Esophagus muscularis mucosa (tissue), 4 donors: ENCODE measurements around the gene LRRC45. TPM values are rescaled to one million over a fixed set of nuclear protein-coding genes. Genes with fewer than 3 reads are reported as not detected.

Experiments used
- DNase-seq: peaks from one replicate; pipeline ENCODE4 v3.0.0-alpha.2; 2017; ENCODE audit errors: extremely low spot score
- H3K27ac ChIP-seq, 4 donors: fragments of 200-600 bp; sonication (generic); replicated peaks in 1 of 4; 1 replicate in 3 of 4; 2 replicates in 1 of 4; pipeline ENCODE4 v1.5.1; 2016 to 2019; ENCODE audit warnings: mild to moderate bottlenecking in 1 of 4
- H3K27me3 ChIP-seq, 4 donors: fragments of 200-600 bp; sonication (generic); one replicate each; pipeline versions ENCODE4 v1.5.1 to v1.6.0; 2016 to 2019
- H3K36me3 ChIP-seq, 4 donors: fragments of 200-600 bp; sonication (generic); one replicate each; pipeline ENCODE4 v1.5.1; 2016 to 2019
- H3K4me1 ChIP-seq, 4 donors: fragments of 200-600 bp; sonication (generic); one replicate each; pipeline ENCODE4 v1.5.1; 2016 to 2019
- H3K4me3 ChIP-seq, 4 donors: fragments of 200-600 bp; sonication (generic); 1 replicate in 2 of 4; 2 replicates in 2 of 4; pipeline ENCODE4 v1.5.1; 2016 to 2019; ENCODE audit warnings: mild to moderate bottlenecking in 4 of 4, moderate library complexity in 1 of 4
- H3K9me3 ChIP-seq, 4 donors: fragments of 200-600 bp; sonication (generic); 1 replicate in 3 of 4; 2 replicates in 1 of 4; pipeline ENCODE4 v1.5.1; 2016 to 2019
- CTCF ChIP-seq, 3 experiments: fragments of 200-600 bp in 2 of 3; fragments of 450-650 bp in 1 of 3; sonication (generic) in 2 of 3; IDR thresholded peaks; one replicate each; pipeline ENCODE4 v1.5.1; 2017 to 2019; ENCODE audit warnings: antibody characterized with exemption in 3 of 3, mild to moderate bottlenecking in 2 of 3, moderate library complexity in 1 of 3
- EP300 ChIP-seq: sonication (generic); formaldehyde crosslinking; IDR thresholded peaks from one replicate; pipeline ENCODE4 v1.6.1; 2017; ENCODE audit warnings: antibody characterized with exemption
- POLR2A ChIP-seq: fragments of 450-650 bp; IDR thresholded peaks from one replicate; pipeline ENCODE4 v1.6.1; 2017; ENCODE audit warnings: antibody characterized with exemption, moderate library complexity, mild to moderate bottlenecking, low read depth
- POLR2AphosphoS5 ChIP-seq, 2 donors: sonication (generic); formaldehyde crosslinking; IDR thresholded peaks; one replicate each; pipeline ENCODE4 v1.6.1; 2017; ENCODE audit warnings: antibody characterized with exemption in 2 of 2
- WGBS: methylation state at CpG from one replicate; pipeline ENCODE4 v1.1.5; 2018; 5-methylcytosine and 5-hydroxymethylcytosine counted together
- intact Hi-C: fragments of 100-400 bp; cut with DNase I; formaldehyde crosslinking; loops from one replicate; pipeline ENCODE4 v1.15.1; 2023
- total RNA-seq, 4 donors: library from RNA; depleted of rRNA; stranded (reverse); fragments of >200 nt; gene quantifications; one replicate each; pipeline versions ENCODE4 v1.1.0 to v1.2.1, GENCODE V29; 2016

LRRC45 gene
- total RNA-seq, 4 donors from 2014 or later, result 6.6 to 15.8 (median 11.5) TPM

DNA sequence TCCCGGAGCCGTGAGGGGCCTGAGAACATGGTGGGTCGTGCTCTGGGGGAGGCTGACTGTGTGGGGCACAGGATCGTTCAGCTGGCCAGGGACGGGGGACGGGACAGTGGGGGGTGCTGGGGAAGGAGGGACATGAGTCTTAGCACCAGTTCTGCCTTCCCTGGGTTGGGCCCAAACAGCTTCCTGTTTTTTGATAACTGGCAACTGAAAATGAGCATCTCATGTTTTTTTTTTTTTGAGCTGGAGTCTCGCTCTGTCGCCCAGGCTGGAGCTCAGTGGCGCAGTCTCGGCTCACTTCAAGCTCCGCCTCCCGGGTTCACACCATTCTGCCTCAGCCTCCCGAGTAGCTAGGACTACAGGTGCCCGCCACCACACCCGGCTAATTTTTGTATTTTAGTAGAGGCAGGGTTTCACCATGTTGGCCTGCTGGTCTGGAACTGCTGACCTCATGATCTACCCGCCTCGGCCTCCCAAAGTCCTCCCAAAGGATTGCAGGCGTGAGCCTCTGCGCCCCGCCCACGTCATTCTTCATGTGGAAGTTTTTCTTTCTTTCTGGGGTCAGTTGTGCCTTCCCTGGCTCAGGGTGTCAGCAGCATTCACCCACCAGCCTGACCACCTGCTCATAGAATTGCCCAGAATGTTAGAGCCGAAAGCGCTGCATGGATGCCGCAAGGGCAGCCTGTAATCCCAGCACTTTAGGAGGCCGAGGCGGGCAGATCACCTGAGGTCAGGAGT, 39.3 kb upstream of the LRRC45 start:
- no peak for DNase-seq
- Histone ChIP-seq H3K27ac (no peak overlapping the region), H3K36me3 (peaks cover 24 to 79% (median 59%) of the 10 kb centered on the region in 4 donors), H3K4me3 (no peak overlapping the region), H3K9me3 (no peaks in the 10 kb centered on the region), H3K4me1 (peaks cover under 1 to 5% (median 3%) of the 10 kb centered on the region in 4 donors), H3K27me3 (no peaks in the 10 kb centered on the region)
- WGBS, result 95% methylated on average over 21 of the region's 26 CpGs
- no peak for TF ChIP-seq POLR2A
- no peak for TF ChIP-seq POLR2AphosphoS5 (IDR thresholded peaks at IDR 0.05)
- TF ChIP-seq EP300, result no peak
- TF ChIP-seq CTCF (IDR thresholded peaks at IDR 0.05), result no peak
- intact Hi-C loops, result no loop called here

DNA sequence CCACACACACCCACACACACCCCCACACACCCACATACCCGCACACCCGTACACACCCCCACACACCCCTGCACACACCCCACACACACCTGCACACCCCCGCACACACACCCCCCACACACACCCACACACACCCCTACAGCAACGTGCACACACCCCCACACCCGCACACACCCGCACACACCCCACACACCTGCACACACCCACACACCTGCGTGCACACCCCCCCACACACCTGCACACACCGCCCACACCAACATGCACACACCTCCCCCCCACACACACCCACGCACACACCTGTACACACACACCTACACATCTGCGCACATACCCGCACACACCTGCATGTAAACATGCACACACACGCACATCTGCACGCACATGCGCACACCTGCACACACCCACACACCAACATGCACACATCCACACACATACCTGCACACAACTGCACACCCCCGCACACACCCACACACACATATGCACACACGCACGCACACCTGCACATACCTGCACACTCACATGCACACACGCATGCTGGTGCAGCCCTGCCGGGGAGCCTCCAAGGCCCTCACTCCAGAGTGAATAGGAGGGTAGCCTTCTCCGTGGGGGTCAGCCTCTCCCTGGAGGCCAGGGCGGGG, 38.2 kb upstream of the LRRC45 start:
- Histone ChIP-seq H3K27ac (no peak overlapping the region), H3K9me3 (no peaks in the 10 kb centered on the region), H3K27me3 (no peaks in the 10 kb centered on the region), H3K4me1 (no peaks in the 10 kb centered on the region), H3K4me3 (no peak overlapping the region), H3K36me3 (peaks cover 24 to 80% (median 53%) of the 10 kb centered on the region in 4 donors)
- TF ChIP-seq EP300 (no peak), POLR2AphosphoS5 (IDR thresholded peaks at IDR 0.05) (no peak), POLR2A (no peak), CTCF (IDR thresholded peaks at IDR 0.05) (no peak)
- DNase-seq, result no peak
- WGBS, result 85% methylated on average over 19 of the region's 21 CpGs
- intact Hi-C loops, result no loop called here

DNA sequence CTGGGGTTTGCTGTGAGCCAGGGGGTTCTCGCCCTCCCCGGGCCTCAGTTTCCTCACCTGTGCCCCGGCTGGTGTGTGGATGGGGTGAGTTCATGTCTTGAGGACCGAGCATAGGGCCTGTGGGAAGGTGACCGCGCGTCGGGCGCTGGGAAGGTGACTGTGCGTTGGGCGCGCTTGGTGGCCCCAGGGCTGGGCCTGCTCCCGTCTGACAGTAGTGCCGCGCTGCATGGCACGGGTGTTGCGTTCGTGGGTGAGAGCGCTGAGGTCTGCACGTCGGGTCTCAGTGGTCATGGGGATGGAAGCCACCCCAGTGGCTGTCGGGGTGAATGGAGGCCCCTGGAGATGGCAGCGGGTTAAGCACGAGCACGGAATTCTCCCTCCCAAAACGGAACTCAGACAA, 36.5 kb upstream of the LRRC45 start:
- no peak overlapping the region for H3K27ac ChIP-seq
- H3K4me1 ChIP-seq, result peaks cover 6 to 9% (median 8%) of the 10 kb centered on the region in 4 donors
- 95% methylated on average over 26 of the region's 26 CpGs for WGBS
- no peak overlapping the region for H3K4me3 ChIP-seq
- no peaks in the 10 kb centered on the region for H3K9me3 ChIP-seq
- DNase-seq, result no peak
- H3K27me3 ChIP-seq, result no peaks in the 10 kb centered on the region
- intact Hi-C loops, result no loop called here
- H3K36me3 ChIP-seq, result peaks cover 24 to 77% (median 49%) of the 10 kb centered on the region in 4 donors
- no peak for TF ChIP-seq POLR2A
- TF ChIP-seq EP300, result no peak
- TF ChIP-seq CTCF (IDR thresholded peaks at IDR 0.05), result no peak
- no peak for TF ChIP-seq POLR2AphosphoS5 (IDR thresholded peaks at IDR 0.05)

- WGBS, result 89% methylated on average over 25 of the region's 26 CpGs
- no peak for DNase-seq
- intact Hi-C loops, result no loop called here
- H3K36me3 ChIP-seq, result peaks cover 24 to 75% (median 47%) of the 10 kb centered on the region in 4 donors
- TF ChIP-seq EP300, result no peak
- TF ChIP-seq POLR2AphosphoS5 (IDR thresholded peaks at IDR 0.05), result no peak
- TF ChIP-seq POLR2A, result no peak
- TF ChIP-seq CTCF (IDR thresholded peaks at IDR 0.05), result no peak
- H3K9me3 ChIP-seq, result no peaks in the 10 kb centered on the region
- no peaks in the 10 kb centered on the region for H3K27me3 ChIP-seq
- no peak overlapping the region for H3K4me3 ChIP-seq
- no peak overlapping the region for H3K27ac ChIP-seq
- H3K4me1 ChIP-seq, result peaks cover 7 to 16% (median 15%) of the 10 kb centered on the region in 4 donors
These were observed 35.8 kb upstream of the LRRC45 start for GRCh38 chr17:81987161-81987770.
